HepG2 (cell line): ENCODE data around the gene TBC1D22A. TPM values are rescaled to one million over a fixed set of nuclear protein-coding genes. Genes with fewer than 3 reads are reported as not detected.

Experiments used
- ADNP ChIP-seq: sonication (generic); formaldehyde crosslinking; IDR thresholded peaks from 2 replicates; pipeline ENCODE4 v1.4.0; 2020; ENCODE audit warnings: missing genetic modification reagents
- DNMT3B ChIP-seq: conservative IDR thresholded peaks from 2 replicates; pipeline ENCODE4 v1.6.1; 2016; ENCODE audit warnings: missing biosample characterization, control low read depth
- HDAC2 ChIP-seq: sonication (generic); formaldehyde crosslinking; IDR thresholded peaks from 2 replicates; pipeline ENCODE4 v1.4.0; 2020; ENCODE audit warnings: missing genetic modification reagents
- RERE ChIP-seq: IDR thresholded peaks from 2 replicates; pipeline ENCODE4 v1.6.1; 2016; ENCODE audit warnings: low read depth, missing genetic modification reagents, missing compliant biosample characterization
- SRY ChIP-seq: sonication (generic); formaldehyde crosslinking; IDR thresholded peaks from 2 replicates; pipeline ENCODE4 v1.8.0; 2022; ENCODE audit warnings: mild to moderate bottlenecking, missing genetic modification reagents
- TCF7 ChIP-seq: sonication (generic); IDR thresholded peaks from 2 replicates; pipeline ENCODE4 v1.6.1; 2016; ENCODE audit warnings: antibody characterized with exemption, low read depth
- YEATS4 ChIP-seq: sonication (generic); formaldehyde crosslinking; IDR thresholded peaks from 2 replicates; pipeline ENCODE4 v1.4.0; 2020; ENCODE audit warnings: missing genetic modification reagents, borderline replicate concordance
- ZNF569 ChIP-seq: sonication (generic); formaldehyde crosslinking; IDR thresholded peaks from 2 replicates; pipeline ENCODE4 v1.5.0; 2020; ENCODE audit warnings: mild to moderate bottlenecking, missing genetic modification reagents, moderate library complexity, borderline replicate concordance
- ZNF839 ChIP-seq: sonication (generic); formaldehyde crosslinking; IDR thresholded peaks from 2 replicates; pipeline ENCODE4 v1.4.0; 2020; ENCODE audit warnings: missing genetic modification reagents, mild to moderate bottlenecking, borderline replicate concordance
- polyA plus RNA-seq, 8 experiments: library from polyadenylated mRNA; depleted of rRNA in 3 of 8; stranded (reverse) in 7 of 8; unstranded in 1 of 8; fragments of >200 nt; fragmentation: Illumina TruSeq in 4 of 8; extraction: Trizol in 4 of 8; gene quantifications; 2 replicates each; pipeline versions ENCODE4 v1.2.1 to v1.2.3, GENCODE V29; 2011 to 2016; ENCODE audit warnings: low read depth in 4 of 8, missing spikeins in 1 of 8, mixed read lengths in 1 of 8; ENCODE audit not compliant: insufficient read depth in 1 of 8
- total RNA-seq, 5 experiments: library from RNA; depleted of rRNA; stranded (reverse); fragments of >200 nt; fragmentation: Illumina TruSeq; extraction: Trizol; gene quantifications; 2 replicates each; pipeline ENCODE4 v1.2.3, GENCODE V29; 2016; ENCODE audit warnings: low read depth in 1 of 5
- TF ChIP-seq, protein P1 (sequence below): sonication (generic); formaldehyde crosslinking; IDR thresholded peaks from 2 replicates; pipeline ENCODE4 v1.4.0; 2020; ENCODE audit warnings: missing genetic modification reagents
- TF ChIP-seq, protein P2 (sequence below): sonication (generic); formaldehyde crosslinking; IDR thresholded peaks from 2 replicates; pipeline ENCODE4 v1.8.0; 2022; ENCODE audit warnings: missing genetic modification reagents, mild to moderate bottlenecking, borderline replicate concordance

Gene TBC1D22A
- total and polyA plus RNA-seq, 2 of the 13 experiments (the other 11 are each of a cell fraction or from before 2014, with no cell fraction given) = 17.3 to 18.0 TPM

DNA sequence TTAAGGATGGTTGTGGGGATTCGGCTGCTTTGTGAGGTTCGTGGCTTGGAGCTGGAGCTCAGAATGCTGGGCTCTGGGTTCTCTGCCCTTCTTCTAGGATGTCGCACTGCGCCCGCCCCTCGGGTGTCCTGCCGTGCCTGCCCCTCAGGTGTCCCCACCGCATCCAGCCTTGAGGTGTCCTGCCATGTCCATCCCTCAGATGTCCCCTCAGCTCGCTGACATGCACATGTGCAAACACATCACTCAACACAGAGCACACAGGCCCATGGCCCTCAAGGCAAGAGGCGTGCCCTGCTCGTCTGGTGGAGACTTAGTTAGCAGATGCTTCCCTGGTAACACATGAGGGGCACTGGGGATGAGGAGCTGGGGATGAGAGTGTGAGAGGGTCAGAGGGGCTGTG is 359.3 kb downstream of the TBC1D22A start (continued):
- TF ChIP-seq ADNP (CRISPR knock-in tag) (no peak), HDAC2 (CRISPR knock-in tag) (no peak), ZNF569 (CRISPR knock-in tag) (no peak), DNMT3B (CRISPR knock-in tag) (no peak), TCF7 (no peak), SRY (CRISPR knock-in tag) (no peak), YEATS4 (CRISPR knock-in tag) (no peak), ZNF839 (CRISPR knock-in tag) (no peak), RERE (CRISPR knock-in tag) (no peak)
- TF ChIP-seq, protein P1, sequence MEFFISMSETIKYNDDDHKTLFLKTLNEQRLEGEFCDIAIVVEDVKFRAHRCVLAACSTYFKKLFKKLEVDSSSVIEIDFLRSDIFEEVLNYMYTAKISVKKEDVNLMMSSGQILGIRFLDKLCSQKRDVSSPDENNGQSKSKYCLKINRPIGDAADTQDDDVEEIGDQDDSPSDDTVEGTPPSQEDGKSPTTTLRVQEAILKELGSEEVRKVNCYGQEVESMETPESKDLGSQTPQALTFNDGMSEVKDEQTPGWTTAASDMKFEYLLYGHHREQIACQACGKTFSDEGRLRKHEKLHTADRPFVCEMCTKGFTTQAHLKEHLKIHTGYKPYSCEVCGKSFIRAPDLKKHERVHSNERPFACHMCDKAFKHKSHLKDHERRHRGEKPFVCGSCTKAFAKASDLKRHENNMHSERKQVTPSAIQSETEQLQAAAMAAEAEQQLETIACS = no peak
- TF ChIP-seq, protein P2, sequence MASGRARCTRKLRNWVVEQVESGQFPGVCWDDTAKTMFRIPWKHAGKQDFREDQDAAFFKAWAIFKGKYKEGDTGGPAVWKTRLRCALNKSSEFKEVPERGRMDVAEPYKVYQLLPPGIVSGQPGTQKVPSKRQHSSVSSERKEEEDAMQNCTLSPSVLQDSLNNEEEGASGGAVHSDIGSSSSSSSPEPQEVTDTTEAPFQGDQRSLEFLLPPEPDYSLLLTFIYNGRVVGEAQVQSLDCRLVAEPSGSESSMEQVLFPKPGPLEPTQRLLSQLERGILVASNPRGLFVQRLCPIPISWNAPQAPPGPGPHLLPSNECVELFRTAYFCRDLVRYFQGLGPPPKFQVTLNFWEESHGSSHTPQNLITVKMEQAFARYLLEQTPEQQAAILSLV (CRISPR knock-in tag) = no peak
